Effector memory CD4-positive, alpha-beta T cell (primary cell): Measurements from ENCODE around the gene HORMAD2.

Source experiments
- DNase-seq, 3 donors: peaks; one replicate each; pipeline ENCODE4 v3.0.0-alpha.2; 2020
- H3K27ac ChIP-seq: 2 replicates; pipeline ENCODE4 v1.7.0; 2013; ENCODE audit warnings: mild to moderate bottlenecking, low read length, moderate library complexity; ENCODE audit not compliant: insufficient read depth, poor library complexity, severe bottlenecking
- H3K27me3 ChIP-seq: replicated peaks from 2 replicates; pipeline ENCODE4 v1.7.0; 2013; ENCODE audit warnings: mild to moderate bottlenecking, low read length; ENCODE audit not compliant: insufficient read depth, control insufficient read depth, poor library complexity, severe bottlenecking
- H3K36me3 ChIP-seq: 2 replicates; pipeline ENCODE4 v1.7.0; 2013; ENCODE audit warnings: mild to moderate bottlenecking, low read length, moderate library complexity; ENCODE audit not compliant: control insufficient read depth, insufficient read depth
- H3K4me1 ChIP-seq: 2 replicates; pipeline ENCODE4 v1.7.0; 2013; ENCODE audit warnings: low read length, mild to moderate bottlenecking; ENCODE audit not compliant: control insufficient read depth, insufficient read depth, poor library complexity, severe bottlenecking
- H3K4me3 ChIP-seq: 2 replicates; pipeline ENCODE4 v1.7.0; 2013; ENCODE audit warnings: low read length, low read depth, mild to moderate bottlenecking; ENCODE audit not compliant: insufficient read depth, poor library complexity, severe bottlenecking
- H3K9me3 ChIP-seq: 2 replicates; pipeline ENCODE4 v1.7.0; 2013; ENCODE audit warnings: mild to moderate bottlenecking, low read length, moderate library complexity; ENCODE audit not compliant: control insufficient read depth
- total RNA-seq, 3 donors: gene quantifications; one replicate each; lab custom pipeline; 2026; lab: John Stamatoyannopoulos, UW

HORMAD2 gene
- 0 reads per million in 3 donors for total RNA-seq

GRCh38 chr22:30079952-30080533 is at the start of gene HORMAD2:
TSS of gene HORMAD2 (plus strand) at chr22:30080464. CDS start at chr22:30093953, 13,489 bp downstream.
- DNase-seq: no peak
- Histone ChIP-seq H3K9me3 (no peaks in the 10 kb centered on the region), H3K27ac (no peak within 1 kb of the TSS), H3K36me3 (no peaks in the 10 kb centered on the region), H3K4me3 (no peak within 1 kb of the TSS), H3K27me3 (no peaks in the 10 kb centered on the region), H3K4me1 (peaks cover 4% of the 10 kb centered on the region)

- no peak for DNase-seq
Measured at GRCh38 chr22:30031328-30031727, 48.9 kb upstream of the HORMAD2 start.

GRCh38 chr22:30031764-30032455 is 48.4 kb upstream of the HORMAD2 start:
- peaks cover 4% of the 10 kb centered on the region for H3K36me3 ChIP-seq
- H3K4me3 ChIP-seq: no peak overlapping the region
- no peaks in the 10 kb centered on the region for H3K27me3 ChIP-seq
- H3K9me3 ChIP-seq: no peaks in the 10 kb centered on the region
- DNase-seq: no peak
- H3K27ac ChIP-seq: no peak overlapping the region
- H3K4me1 ChIP-seq: no peaks in the 10 kb centered on the region

More at GRCh38 chr22:30031328-30031727, 48.9 kb upstream of the HORMAD2 start:
- H3K27ac ChIP-seq: no peak overlapping the region
- H3K36me3 ChIP-seq: peaks cover 10% of the 10 kb centered on the region
- no peak overlapping the region for H3K4me3 ChIP-seq
- no peaks in the 10 kb centered on the region for H3K4me1 ChIP-seq
- H3K27me3 ChIP-seq: no peaks in the 10 kb centered on the region
- H3K9me3 ChIP-seq: no peaks in the 10 kb centered on the region

GRCh38 chr22:30033137-30033536 is 47.1 kb upstream of the HORMAD2 start:
- no peaks in the 10 kb centered on the region for H3K36me3 ChIP-seq
- no peaks in the 10 kb centered on the region for H3K9me3 ChIP-seq
- H3K27me3 ChIP-seq: no peaks in the 10 kb centered on the region
- no peak overlapping the region for H3K4me3 ChIP-seq
- H3K4me1 ChIP-seq: no peaks in the 10 kb centered on the region
- DNase-seq: no peak
- H3K27ac ChIP-seq: no peak overlapping the region

GRCh38 chr22:30033901-30034300 is 46.4 kb upstream of the HORMAD2 start:
- no peak for DNase-seq
- Histone ChIP-seq H3K4me1 (no peaks in the 10 kb centered on the region), H3K4me3 (no peak overlapping the region), H3K27ac (no peak overlapping the region), H3K27me3 (no peaks in the 10 kb centered on the region), H3K9me3 (no peaks in the 10 kb centered on the region), H3K36me3 (no peaks in the 10 kb centered on the region)

- Histone ChIP-seq H3K4me3 (no peak overlapping the region), H3K36me3 (no peaks in the 10 kb centered on the region)
Measured at GRCh38 chr22:30036656-30037055, 43.6 kb upstream of the HORMAD2 start.

GRCh38 chr22:30038219-30038618 is 42.0 kb upstream of the HORMAD2 start:
- H3K36me3 ChIP-seq: no peaks in the 10 kb centered on the region
- H3K4me3 ChIP-seq: no peak overlapping the region
- no peaks in the 10 kb centered on the region for H3K4me1 ChIP-seq
- no peaks in the 10 kb centered on the region for H3K27me3 ChIP-seq
- H3K27ac ChIP-seq: no peak overlapping the region
- no peak for DNase-seq
- H3K9me3 ChIP-seq: no peaks in the 10 kb centered on the region

More at GRCh38 chr22:30036656-30037055, 43.6 kb upstream of the HORMAD2 start:
- H3K27me3 ChIP-seq: no peaks in the 10 kb centered on the region
- H3K27ac ChIP-seq: no peak overlapping the region
- no peak for DNase-seq
- H3K4me1 ChIP-seq: no peaks in the 10 kb centered on the region
- no peaks in the 10 kb centered on the region for H3K9me3 ChIP-seq

GRCh38 chr22:30040499-30041260 is 39.6 kb upstream of the HORMAD2 start:
- Histone ChIP-seq H3K4me3 (no peak overlapping the region), H3K36me3 (no peaks in the 10 kb centered on the region), H3K27ac (no peak overlapping the region), H3K27me3 (no peaks in the 10 kb centered on the region), H3K9me3 (no peaks in the 10 kb centered on the region), H3K4me1 (no peaks in the 10 kb centered on the region)
- no peak for DNase-seq

GRCh38 chr22:30041475-30041874 is 38.8 kb upstream of the HORMAD2 start:
- H3K36me3 ChIP-seq: no peaks in the 10 kb centered on the region
- no peak overlapping the region for H3K27ac ChIP-seq
- DNase-seq: no peak
- no peaks in the 10 kb centered on the region for H3K27me3 ChIP-seq
- no peaks in the 10 kb centered on the region for H3K9me3 ChIP-seq
- H3K4me3 ChIP-seq: no peak overlapping the region
- H3K4me1 ChIP-seq: no peaks in the 10 kb centered on the region

- Histone ChIP-seq H3K27ac (no peak overlapping the region), H3K4me3 (no peak overlapping the region), H3K36me3 (no peaks in the 10 kb centered on the region), H3K27me3 (no peaks in the 10 kb centered on the region), H3K4me1 (no peaks in the 10 kb centered on the region), H3K9me3 (no peaks in the 10 kb centered on the region)
- no peak for DNase-seq
Measured at GRCh38 chr22:30041881-30042280, 38.4 kb upstream of the HORMAD2 start.
